ENCODE measurements around the gene RAD54L.
"Not testable (repeated sequence)": the region's sequence is repeated elsewhere in the genome, so short reads cannot be mapped to it uniquely, and the experiment has no call there.

Gene RAD54L

GRCh38 chr1:46325285-46326076 is 77.9 kb downstream of the RAD54L start:
- not testable (repeated sequence) for DNase-seq

Data from islet precursor cell (in vitro differentiated cells).